Measurements from ENCODE around the gene FARP2.
"Not testable (repeated sequence)": the region's sequence is repeated elsewhere in the genome, so short reads cannot be mapped to it uniquely, and the experiment has no call there.

Gene FARP2

DNA sequence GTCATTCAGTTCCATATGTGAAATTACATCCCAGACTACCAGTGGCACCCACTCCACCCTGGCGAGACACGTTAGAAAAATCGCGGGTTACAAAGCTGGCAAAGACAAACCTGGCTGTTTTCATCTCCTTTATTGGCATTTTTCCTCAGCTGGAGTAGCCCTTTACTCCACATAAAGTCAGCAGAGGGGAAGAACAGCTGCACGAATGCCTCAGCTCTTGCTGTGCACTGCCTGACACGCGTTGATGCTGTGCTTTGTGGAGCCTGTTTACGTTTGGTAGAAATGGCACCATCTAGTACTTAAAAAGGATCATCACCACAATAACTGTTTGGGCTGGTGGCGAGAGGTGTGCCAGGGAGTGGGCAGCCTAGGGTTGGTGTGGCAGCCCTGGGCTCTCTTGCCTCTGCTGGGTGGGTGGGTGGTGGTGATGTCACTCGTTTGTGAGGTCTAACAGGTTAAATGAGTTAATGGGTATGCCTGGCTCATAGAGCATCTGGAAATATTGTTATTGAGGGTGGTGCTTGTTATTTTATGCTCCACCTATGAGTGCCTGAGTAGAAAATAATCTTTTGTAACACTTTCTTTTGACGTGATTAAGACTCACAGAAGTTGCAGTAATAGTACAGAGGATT, 16.4 kb downstream of the FARP2 start:
- peaks cover 7% of the 10 kb centered on the region for H3K4me1 Mint-ChIP-seq

DNA sequence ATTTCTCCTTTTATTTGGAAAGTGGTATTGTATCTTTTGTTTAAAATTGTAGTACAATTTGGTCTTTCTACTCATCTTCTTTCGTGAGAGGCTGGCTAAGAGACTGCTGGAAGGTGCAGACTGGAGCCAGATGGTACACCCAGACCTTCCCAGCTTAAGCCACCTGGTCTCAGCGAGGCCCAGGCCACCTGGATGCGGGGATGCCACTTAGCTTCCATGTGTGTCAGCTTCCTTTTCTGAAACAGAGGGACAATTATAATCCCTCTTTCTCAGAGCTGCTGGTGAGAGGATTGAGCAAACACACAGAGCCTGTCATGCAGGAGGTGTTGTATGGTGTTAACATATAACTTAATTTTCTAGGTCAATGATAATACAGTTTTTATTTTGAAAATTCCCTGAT, 17.4 kb downstream of the FARP2 start:
- H3K4me3 Mint-ChIP-seq: no peak overlapping the region
- DNase-seq (no peak), ATAC-seq (no peak)
- H3K27me3 Mint-ChIP-seq: no peaks in the 10 kb centered on the region
- no peaks in the 10 kb centered on the region for H3K9me3 Mint-ChIP-seq
- H3K36me3 Mint-ChIP-seq (ENCODE audit: low read depth): peaks cover 28% of the 10 kb centered on the region
- H3K4me1 Mint-ChIP-seq: peaks cover 7% of the 10 kb centered on the region
- H3K27ac Mint-ChIP-seq: no peak overlapping the region

More for the DNA sequence above, 16.4 kb downstream of the FARP2 start:
- Mint-ChIP-seq H3K4me3 (no peak overlapping the region), H3K36me3 (ENCODE audit: low read depth) (peaks cover 28% of the 10 kb centered on the region), H3K9me3 (no peaks in the 10 kb centered on the region), H3K27me3 (no peaks in the 10 kb centered on the region), H3K27ac (no peak overlapping the region)
- ATAC-seq (no peak), DNase-seq (no peak)

GRCh38 chr2:241373906-241374305, 17.8 kb downstream of the FARP2 start:
- H3K27ac Mint-ChIP-seq, ATAC-seq: not testable (repeated sequence)

GRCh38 chr2:241375300-241375699, 19.2 kb downstream of the FARP2 start:
- ATAC-seq: no peak
- H3K4me1 Mint-ChIP-seq: peaks cover 7% of the 10 kb centered on the region
- peaks cover 28% of the 10 kb centered on the region for H3K36me3 Mint-ChIP-seq (ENCODE audit: low read depth)
- no peak overlapping the region for H3K27ac Mint-ChIP-seq
- no peak for DNase-seq
- H3K27me3 Mint-ChIP-seq: no peaks in the 10 kb centered on the region
- H3K9me3 Mint-ChIP-seq: no peaks in the 10 kb centered on the region
- no peak overlapping the region for H3K4me3 Mint-ChIP-seq

More at GRCh38 chr2:241373906-241374305, 17.8 kb downstream of the FARP2 start:
- H3K36me3 Mint-ChIP-seq (ENCODE audit: low read depth): peaks cover 28% of the 10 kb centered on the region
- H3K4me1 Mint-ChIP-seq, H3K9me3 Mint-ChIP-seq, H3K27me3 Mint-ChIP-seq, H3K4me3 Mint-ChIP-seq, DNase-seq: not testable (repeated sequence)

DNA sequence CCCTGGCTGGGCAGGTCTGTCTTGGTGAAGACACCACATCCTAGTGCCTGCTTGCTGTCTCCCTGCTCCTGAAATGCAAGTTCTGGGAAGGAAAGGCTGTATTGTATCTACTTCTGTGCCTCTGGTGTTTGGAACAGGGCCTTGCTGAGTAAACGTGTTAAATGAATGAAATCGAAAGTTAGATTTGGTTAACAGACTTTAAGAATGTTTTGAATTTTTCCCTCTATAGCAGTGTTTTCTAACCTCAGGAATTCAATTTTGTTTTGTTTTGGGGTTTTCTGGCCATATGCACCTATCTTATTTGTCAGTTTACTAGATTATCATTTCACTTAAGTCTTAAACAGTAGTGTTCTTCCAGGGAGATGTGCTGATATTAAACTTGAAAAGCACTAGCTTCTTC, 20.7 kb downstream of the FARP2 start:
- no peaks in the 10 kb centered on the region for H3K9me3 Mint-ChIP-seq
- peaks cover 7% of the 10 kb centered on the region for H3K4me1 Mint-ChIP-seq
- ATAC-seq (no peak), DNase-seq (no peak)
- H3K27ac Mint-ChIP-seq: no peak overlapping the region
- peaks cover 30% of the 10 kb centered on the region for H3K36me3 Mint-ChIP-seq (ENCODE audit: low read depth)
- H3K27me3 Mint-ChIP-seq: no peaks in the 10 kb centered on the region
- no peak overlapping the region for H3K4me3 Mint-ChIP-seq

GRCh38 chr2:241378816-241379215, 22.7 kb downstream of the FARP2 start:
- H3K36me3 Mint-ChIP-seq (ENCODE audit: low read depth): peaks cover 35% of the 10 kb centered on the region
- ATAC-seq: no peak
- DNase-seq: no peak

GRCh38 chr2:241379481-241380480, 23.7 kb downstream of the FARP2 start:
- peaks cover 31% of the 10 kb centered on the region for H3K36me3 Mint-ChIP-seq (ENCODE audit: low read depth)
- H3K4me3 Mint-ChIP-seq: no peak overlapping the region
- peaks cover 10% of the 10 kb centered on the region for H3K4me1 Mint-ChIP-seq
- ATAC-seq (no peak), DNase-seq (no peak)
- H3K9me3 Mint-ChIP-seq: no peaks in the 10 kb centered on the region
- H3K27ac Mint-ChIP-seq: no peak overlapping the region
- no peaks in the 10 kb centered on the region for H3K27me3 Mint-ChIP-seq

More at GRCh38 chr2:241378816-241379215, 22.7 kb downstream of the FARP2 start:
- Mint-ChIP-seq H3K27me3 (no peaks in the 10 kb centered on the region), H3K9me3 (no peaks in the 10 kb centered on the region), H3K27ac (no peak overlapping the region), H3K4me1 (peaks cover 13% of the 10 kb centered on the region), H3K4me3 (no peak overlapping the region)

- peaks cover 13% of the 10 kb centered on the region for H3K36me3 Mint-ChIP-seq (ENCODE audit: low read depth)
- H3K9me3 Mint-ChIP-seq: no peaks in the 10 kb centered on the region
- H3K27ac Mint-ChIP-seq: no peak overlapping the region
- H3K27me3 Mint-ChIP-seq: no peaks in the 10 kb centered on the region
- H3K4me1 Mint-ChIP-seq: peaks cover 7% of the 10 kb centered on the region
- DNase-seq: no peak
- H3K4me3 Mint-ChIP-seq: no peak overlapping the region
- no peak for ATAC-seq
These were observed 25.8 kb downstream of the FARP2 start for GRCh38 chr2:241381872-241382271.

DNA sequence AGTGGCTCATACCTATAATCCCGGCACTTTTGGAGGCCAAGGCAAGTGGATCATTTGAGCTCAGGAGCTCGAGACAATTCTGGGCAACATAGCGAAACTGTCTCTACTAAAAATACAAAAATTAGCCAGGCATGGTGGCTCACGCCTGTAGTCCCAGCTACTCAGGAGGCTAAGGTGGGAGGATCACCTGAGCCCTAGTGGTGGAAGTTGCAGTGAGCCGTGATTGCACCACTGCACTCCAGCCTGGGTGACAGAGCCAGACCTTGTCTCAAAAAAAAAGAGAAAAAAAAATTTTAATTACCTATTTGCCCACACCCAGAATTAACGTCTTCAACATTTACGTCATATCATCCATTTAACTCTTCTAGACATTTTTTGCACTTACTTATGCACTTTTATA, 29.4 kb downstream of the FARP2 start:
- not testable (repeated sequence) for H3K27me3 Mint-ChIP-seq, DNase-seq, H3K4me3 Mint-ChIP-seq, H3K27ac Mint-ChIP-seq, ATAC-seq, H3K9me3 Mint-ChIP-seq, H3K4me1 Mint-ChIP-seq
- peaks cover 25% of the 10 kb centered on the region for H3K36me3 Mint-ChIP-seq (ENCODE audit: low read depth)

DNA sequence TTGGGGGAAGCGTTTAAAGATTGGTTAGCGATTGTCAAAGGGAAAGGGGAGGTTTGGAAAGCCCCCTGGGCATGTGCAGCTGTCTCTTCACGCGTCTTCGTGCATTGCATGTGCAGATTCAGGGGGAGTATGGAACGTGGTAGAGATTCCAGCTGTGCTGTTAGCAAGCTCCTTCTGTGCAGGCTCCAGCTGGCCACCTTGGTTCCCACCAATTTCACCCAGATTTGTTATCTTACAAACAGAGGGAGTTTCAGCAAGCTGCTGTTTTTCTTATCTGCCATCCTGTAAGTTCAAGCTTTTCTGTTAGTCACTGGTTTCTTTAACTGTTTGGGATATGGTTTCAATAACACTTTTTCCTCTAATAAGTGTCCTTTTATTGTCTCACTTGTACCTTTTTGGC, 30.4 kb downstream of the FARP2 start:
- no peak overlapping the region for H3K4me3 Mint-ChIP-seq
- ATAC-seq: no peak
- no peak overlapping the region for H3K27ac Mint-ChIP-seq
- no peaks in the 10 kb centered on the region for H3K27me3 Mint-ChIP-seq
- H3K4me1 Mint-ChIP-seq: peaks cover 16% of the 10 kb centered on the region
- DNase-seq: no peak
- peaks cover 25% of the 10 kb centered on the region for H3K36me3 Mint-ChIP-seq (ENCODE audit: low read depth)
- no peaks in the 10 kb centered on the region for H3K9me3 Mint-ChIP-seq

- H3K9me3 Mint-ChIP-seq: no peaks in the 10 kb centered on the region
- no peak for DNase-seq
- peaks cover 17% of the 10 kb centered on the region for H3K36me3 Mint-ChIP-seq (ENCODE audit: low read depth)
- no peaks in the 10 kb centered on the region for H3K27me3 Mint-ChIP-seq
- peaks cover 14% of the 10 kb centered on the region for H3K4me1 Mint-ChIP-seq
- H3K4me3 Mint-ChIP-seq: no peak overlapping the region
- no peak overlapping the region for H3K27ac Mint-ChIP-seq
- peak; percentile 59 for ATAC-seq
These were observed 33.6 kb downstream of the FARP2 start for GRCh38 chr2:241389697-241390096.

DNA sequence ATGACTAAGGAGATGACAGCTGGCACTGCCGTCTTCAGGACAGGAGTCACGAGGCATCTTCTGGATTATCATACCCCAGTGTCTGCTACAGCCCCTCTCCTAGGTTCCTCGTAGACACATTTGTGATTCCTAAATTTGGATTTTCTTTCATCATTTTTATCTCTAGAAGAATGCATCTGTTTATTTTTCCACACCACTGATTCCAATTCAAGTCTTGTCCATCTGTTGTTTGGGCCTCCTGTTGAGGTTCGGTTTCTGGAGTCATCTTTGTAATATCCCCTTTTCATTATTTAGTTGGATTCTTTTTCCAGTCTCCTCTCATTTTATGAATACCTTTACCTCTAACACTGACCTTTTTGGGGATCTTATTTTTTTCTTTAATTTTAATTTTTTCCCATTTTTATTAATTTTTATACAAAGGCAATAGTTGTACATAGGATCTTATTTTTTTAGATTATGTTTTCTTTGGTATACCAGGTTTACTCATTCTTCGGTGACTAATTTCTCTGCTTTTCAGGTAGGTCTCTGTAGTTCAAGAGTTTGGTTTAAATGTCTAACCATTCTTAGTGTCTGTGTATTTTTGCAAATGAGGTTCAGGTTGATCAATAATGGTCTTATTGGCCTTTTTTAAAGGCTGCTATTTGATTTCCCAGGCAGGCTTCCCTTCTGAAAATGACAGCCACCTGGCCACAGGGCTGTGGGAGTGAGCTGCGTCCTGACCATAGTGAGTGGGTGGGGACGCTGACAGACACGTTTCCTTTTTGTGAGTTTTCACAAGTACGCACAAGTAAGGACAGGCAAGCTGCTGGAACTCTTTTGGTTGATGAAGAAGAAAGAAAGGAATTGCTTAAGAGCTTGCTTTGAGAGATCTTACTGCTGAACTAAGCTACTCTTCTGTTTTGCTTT, 34.5 kb downstream of the FARP2 start:
- Mint-ChIP-seq H3K36me3 (ENCODE audit: low read depth) (peaks cover 23% of the 10 kb centered on the region), H3K27me3 (no peaks in the 10 kb centered on the region), H3K4me1 (peaks cover 14% of the 10 kb centered on the region), H3K9me3 (no peaks in the 10 kb centered on the region), H3K27ac (no peak overlapping the region), H3K4me3 (no peak overlapping the region)
- DNase-seq (no peak), ATAC-seq (no peak)

- ATAC-seq: peak; percentile 46
- no peak overlapping the region for H3K4me3 Mint-ChIP-seq
- H3K27me3 Mint-ChIP-seq: no peaks in the 10 kb centered on the region
- H3K36me3 Mint-ChIP-seq (ENCODE audit: low read depth): peaks cover 22% of the 10 kb centered on the region
- no peaks in the 10 kb centered on the region for H3K9me3 Mint-ChIP-seq
- no peak overlapping the region for H3K27ac Mint-ChIP-seq
- DNase-seq: no peak
- H3K4me1 Mint-ChIP-seq: peaks cover 14% of the 10 kb centered on the region
These were observed 36.0 kb downstream of the FARP2 start for GRCh38 chr2:241391892-241392665.

- not testable (repeated sequence) for H3K27me3 Mint-ChIP-seq, H3K27ac Mint-ChIP-seq, H3K9me3 Mint-ChIP-seq, ATAC-seq, H3K4me3 Mint-ChIP-seq, DNase-seq
- peaks cover 25% of the 10 kb centered on the region for H3K36me3 Mint-ChIP-seq (ENCODE audit: low read depth)
- peaks cover 14% of the 10 kb centered on the region for H3K4me1 Mint-ChIP-seq
These were observed 36.7 kb downstream of the FARP2 start for GRCh38 chr2:241392753-241393152.
